Activated CD8-positive, alpha-beta memory T cell treated with anti-CD3 and anti-CD28 coated beads for 36 hours (primary cell): ENCODE results near the gene ATP10A. TPM values are rescaled to one million over a fixed set of nuclear protein-coding genes. Genes with fewer than 3 reads are reported as not detected.

Experiments
- CTCF ChIA-PET: fragments of 350-600 bp; sonication (Branson Sonifier 250); formaldehyde crosslinking; loops from one replicate; lab custom pipeline; 2021; ENCODE audit warnings: antibody characterized with exemption; lab: Charles Lee
- POLR2A ChIA-PET: fragments of 350-600 bp; sonication (Branson Sonifier 250); formaldehyde crosslinking; loops from one replicate; lab custom pipeline; 2021; ENCODE audit warnings: antibody characterized with exemption; lab: Charles Lee
- total RNA-seq, 2 experiments: library from RNA; stranded (reverse); gene quantifications; one replicate each; pipeline ENCODE4 v1.2.3, GENCODE V29; 2021

ATP10A gene, protein sequence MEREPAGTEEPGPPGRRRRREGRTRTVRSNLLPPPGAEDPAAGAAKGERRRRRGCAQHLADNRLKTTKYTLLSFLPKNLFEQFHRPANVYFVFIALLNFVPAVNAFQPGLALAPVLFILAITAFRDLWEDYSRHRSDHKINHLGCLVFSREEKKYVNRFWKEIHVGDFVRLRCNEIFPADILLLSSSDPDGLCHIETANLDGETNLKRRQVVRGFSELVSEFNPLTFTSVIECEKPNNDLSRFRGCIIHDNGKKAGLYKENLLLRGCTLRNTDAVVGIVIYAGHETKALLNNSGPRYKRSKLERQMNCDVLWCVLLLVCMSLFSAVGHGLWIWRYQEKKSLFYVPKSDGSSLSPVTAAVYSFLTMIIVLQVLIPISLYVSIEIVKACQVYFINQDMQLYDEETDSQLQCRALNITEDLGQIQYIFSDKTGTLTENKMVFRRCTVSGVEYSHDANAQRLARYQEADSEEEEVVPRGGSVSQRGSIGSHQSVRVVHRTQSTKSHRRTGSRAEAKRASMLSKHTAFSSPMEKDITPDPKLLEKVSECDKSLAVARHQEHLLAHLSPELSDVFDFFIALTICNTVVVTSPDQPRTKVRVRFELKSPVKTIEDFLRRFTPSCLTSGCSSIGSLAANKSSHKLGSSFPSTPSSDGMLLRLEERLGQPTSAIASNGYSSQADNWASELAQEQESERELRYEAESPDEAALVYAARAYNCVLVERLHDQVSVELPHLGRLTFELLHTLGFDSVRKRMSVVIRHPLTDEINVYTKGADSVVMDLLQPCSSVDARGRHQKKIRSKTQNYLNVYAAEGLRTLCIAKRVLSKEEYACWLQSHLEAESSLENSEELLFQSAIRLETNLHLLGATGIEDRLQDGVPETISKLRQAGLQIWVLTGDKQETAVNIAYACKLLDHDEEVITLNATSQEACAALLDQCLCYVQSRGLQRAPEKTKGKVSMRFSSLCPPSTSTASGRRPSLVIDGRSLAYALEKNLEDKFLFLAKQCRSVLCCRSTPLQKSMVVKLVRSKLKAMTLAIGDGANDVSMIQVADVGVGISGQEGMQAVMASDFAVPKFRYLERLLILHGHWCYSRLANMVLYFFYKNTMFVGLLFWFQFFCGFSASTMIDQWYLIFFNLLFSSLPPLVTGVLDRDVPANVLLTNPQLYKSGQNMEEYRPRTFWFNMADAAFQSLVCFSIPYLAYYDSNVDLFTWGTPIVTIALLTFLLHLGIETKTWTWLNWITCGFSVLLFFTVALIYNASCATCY (N-terminal part only)
- 10 to 100 TPM; 31.8 to 32.9 TPM for total RNA-seq

DNA sequence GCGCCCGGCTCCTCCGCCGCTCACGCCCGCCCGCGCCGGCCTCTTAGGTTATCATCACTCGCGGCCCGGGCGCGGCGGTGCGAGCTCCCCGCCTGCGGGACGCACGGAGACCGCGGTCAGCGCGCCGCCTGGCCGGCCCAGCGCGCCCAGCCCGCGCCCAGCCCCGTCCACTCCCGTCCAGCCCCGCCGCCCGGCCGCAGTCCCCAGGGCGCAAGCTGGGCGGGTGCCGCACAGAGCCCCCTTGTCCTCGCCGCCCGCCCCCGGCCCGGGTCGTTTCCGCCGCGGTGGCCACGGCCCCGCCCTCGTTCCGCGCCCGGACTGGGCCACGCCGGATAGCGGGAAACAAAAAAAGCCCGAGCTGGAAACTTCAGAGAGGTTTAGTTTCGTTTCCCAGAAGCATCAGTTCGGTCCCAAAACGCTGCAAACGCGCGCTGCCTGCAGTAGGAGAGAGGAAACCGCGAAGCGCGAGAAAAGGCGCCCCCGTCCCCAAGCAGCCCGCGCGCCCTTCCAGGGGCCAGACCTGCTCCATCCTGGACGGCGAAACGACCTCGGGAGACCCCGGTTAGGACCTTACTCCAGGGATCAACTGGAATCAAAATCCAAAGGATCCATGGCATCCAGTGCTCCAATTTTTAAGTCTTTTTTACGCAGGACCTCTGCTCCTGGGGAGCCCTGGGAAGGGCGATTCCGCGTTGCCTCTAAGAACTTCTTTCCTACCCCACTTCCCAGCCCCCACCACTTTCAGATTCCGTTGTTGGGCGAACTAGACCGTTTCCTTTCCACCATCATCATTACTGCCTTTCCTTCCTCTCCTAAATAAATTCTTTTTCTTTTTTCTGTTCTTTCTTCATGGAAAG is at the start of gene ATP10A:
TSS of gene ATP10A (minus strand) at position 217 of the 857 bp plus-strand sequence. CDS start 231 bp downstream, outside the sequence.
- CTCF ChIA-PET = no interaction called here
- POLR2A ChIA-PET = interaction anchor here (2.1 kb wide), 1 partner anchor 41 kb away, joined by 5 read pairs; no protein-coding TSS in a partner anchor

DNA sequence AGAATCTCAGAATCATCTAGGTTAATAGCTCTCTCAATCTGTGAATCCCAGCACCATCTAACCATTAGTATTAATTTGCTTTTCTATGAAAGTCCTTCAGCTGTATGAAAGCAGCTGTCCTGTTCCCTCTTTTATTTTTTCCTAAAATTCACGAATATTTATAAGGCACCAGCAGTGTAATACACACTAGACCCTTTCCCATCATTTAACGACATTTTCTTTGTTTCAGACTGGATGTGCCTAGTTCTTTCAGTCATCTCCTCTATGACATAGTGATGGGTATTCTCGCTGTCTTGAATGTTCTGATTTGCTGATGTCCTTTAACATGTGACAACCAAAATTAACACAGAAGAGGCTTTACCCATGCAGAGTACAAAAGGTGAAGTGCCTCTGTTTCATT is 48.9 kb upstream of the ATP10A start:
- POLR2A ChIA-PET = no interaction called here

DNA sequence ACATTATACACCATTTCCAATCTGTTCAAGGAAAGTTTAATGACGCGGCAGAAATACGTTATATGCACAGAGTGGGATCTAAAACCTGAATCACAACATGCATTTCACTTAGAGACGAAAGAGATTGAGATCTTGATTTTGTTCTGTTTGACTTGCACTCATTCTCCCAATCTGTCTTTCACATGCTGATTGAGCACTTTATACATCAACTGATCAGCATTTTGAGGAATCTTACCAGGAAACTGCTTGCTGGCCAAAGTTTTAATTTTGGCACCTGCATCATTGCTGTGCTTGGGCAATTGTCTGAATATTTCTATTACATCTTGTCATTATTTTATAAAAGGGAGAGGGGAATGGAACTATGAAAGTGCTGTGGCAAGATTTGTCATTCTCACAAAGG is 47.7 kb upstream of the ATP10A start:
- CTCF ChIA-PET = no interaction called here
- POLR2A ChIA-PET = no interaction called here

More for the DNA sequence above, 48.9 kb upstream of the ATP10A start:
- CTCF ChIA-PET = no interaction called here

DNA sequence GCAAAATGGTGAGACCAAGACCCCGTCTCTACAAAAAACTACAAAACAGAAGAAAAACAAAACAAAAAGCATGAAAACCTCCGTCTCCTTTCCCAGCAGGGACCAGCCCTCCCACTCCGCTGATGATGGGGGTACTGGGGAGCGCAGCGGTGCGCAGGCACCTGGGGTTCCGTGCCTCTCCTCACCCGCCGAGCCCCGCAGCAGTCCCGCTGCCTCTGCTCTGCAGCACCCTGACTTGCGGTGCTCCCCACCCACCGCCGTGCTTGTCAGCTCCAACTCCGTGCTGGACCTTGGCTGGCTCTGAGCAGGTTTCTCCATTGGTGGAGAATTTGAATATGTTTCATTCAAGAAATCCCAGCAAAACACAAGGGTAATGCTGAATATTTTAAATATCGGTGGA is 46.7 kb upstream of the ATP10A start:
- ChIA-PET CTCF (no interaction called here), POLR2A (no interaction called here)

DNA sequence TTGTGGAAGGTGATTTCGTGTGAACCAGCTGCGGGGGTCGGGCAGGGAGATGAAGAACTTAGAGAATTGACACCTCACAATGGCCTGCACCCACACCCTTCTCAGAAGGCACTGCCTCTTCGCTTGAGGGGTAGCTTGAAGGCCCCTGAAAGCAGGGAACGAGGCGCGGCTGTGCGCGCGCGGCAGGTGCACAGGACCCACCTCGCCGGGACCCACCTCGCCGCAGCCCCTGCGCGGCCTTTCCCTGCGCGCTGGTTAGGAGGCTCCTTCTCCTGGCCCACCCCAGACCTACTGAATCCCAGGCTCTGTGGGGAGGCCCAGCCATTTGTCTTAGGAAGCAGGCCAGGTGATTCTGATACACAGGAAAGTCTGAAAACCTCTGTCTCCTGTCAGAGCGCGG is 46.2 kb upstream of the ATP10A start:
- ChIA-PET CTCF (no interaction called here), POLR2A (no interaction called here)

DNA sequence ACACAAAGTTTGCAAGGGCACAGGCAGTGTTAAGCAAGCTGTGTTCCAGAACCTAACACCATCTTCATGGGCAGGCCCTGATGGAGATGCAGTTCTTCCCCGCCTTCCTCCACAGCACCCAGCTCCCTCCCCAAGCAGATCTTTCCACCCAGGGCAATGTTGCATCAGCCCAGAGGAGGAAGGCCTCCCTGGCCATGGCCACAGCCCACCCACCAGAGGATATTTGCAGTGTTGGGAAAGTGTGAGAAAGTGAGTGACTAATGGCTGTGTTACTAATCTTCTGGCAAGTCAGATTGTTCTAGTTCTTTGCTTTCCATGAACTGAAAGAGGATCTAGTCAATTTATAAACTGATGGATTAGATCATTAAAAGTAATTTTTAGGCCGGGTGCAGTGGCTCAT is 42.0 kb upstream of the ATP10A start:
- ChIA-PET CTCF (no interaction called here), POLR2A (interaction anchor here (1.6 kb wide), 1 partner anchor 43 kb away, joined by 5 read pairs; the partner anchor contains the start of gene ATP10A)

DNA sequence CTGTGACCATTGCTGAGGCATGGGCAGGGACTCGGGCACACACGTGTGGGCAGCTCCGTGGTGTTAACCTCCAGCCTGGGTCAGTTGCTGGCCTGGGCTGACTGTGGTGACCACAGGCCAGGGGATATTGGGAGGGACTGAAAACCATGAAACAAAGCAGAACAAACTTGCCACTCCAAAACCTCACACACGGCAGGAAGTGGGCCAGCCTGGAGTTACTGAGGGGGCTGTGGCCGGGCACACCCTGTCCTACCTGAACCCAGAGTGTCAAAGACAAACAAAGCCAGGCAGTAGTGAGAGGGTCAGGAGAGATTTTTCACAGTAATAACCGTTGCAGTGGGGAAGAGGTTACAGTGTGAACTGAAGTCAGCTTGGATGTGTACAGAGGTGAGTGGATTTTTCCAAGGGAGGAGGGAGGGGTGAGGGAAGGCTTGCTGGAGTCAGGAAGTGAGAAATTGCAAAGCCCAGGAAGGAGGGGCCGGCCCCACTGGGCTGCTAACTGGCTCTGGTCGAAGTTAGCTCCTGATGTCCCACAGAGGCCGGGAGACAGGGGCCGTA is 40.0 kb upstream of the ATP10A start:
- CTCF ChIA-PET = no interaction called here
- POLR2A ChIA-PET = no interaction called here

DNA sequence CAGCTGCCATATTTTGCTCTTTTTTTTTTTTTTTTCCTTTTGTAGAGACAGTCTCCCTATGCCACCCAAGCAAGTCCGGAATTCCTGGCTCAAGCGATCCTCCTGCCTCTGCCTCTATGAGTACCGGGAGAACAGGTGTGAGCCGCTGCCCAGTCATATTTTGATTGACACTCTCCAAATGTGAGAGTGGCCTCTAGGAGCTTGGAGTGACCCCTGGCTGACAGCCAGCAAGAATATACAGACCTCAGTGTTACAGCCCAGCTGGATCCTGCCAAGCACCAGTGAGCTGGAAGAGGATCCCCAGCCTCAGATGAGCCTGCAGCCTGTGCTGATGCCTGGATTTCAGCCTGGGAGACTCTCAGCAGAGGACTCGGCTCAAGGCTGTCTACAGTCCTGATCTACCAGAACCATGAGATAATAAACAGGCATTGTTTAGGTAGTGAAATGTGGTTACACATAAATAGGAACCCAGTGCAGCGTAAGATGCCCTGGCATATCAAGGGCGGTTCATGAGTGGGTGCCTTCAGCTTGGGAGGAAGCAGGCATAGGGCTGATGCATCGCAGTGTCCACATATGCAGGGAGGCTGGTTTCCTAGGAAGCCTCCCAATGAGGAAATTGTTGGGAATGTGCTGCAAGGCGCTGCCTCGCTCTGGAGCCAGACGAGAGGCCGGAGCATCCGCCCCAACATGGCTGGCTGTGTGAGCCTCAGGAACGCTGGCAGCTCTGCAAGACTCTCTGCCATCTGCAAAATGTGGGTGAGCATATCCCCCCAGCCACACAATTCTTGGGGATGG is 38.9 kb upstream of the ATP10A start:
- POLR2A ChIA-PET = no interaction called here
- CTCF ChIA-PET = no interaction called here

DNA sequence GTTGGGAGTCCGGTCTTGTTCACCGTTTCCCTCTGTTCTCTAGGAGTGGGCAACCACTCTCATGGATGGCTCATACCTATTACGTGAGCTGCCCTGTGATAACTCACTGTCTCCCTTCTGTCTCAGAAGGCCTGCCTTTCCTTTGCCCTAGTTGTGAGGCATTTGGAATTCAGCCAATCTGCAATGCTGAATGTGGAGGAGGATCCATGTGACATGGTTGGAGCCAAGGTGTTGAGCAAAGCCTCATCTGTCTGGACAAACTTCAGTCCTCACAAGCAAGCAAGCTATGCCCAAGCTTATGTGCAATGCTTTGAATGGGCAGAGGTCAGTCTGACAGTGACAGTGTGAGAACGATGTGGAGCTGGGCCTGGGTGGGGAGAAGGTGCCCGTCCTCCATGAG is 37.8 kb upstream of the ATP10A start:
- ChIA-PET POLR2A (no interaction called here), CTCF (no interaction called here)

DNA sequence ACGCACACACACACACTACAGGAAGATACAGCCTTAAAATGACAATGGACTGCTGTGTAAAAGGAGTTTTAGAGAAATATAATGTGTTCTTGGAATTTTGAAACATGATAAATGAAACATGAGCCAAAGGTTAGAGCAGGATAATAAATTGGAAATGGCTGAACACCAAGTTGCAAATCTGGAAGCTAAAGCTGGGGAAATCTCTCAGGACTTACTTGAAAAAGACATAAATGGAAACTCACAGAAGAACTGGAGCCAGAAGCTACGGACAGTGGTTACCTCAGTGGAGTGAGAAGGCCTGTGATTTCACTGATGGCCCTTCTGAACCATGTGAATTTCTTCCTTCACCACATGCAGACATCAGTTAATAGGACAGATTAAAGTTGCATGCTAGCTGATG is 37.3 kb upstream of the ATP10A start:
- CTCF ChIA-PET = no interaction called here

DNA sequence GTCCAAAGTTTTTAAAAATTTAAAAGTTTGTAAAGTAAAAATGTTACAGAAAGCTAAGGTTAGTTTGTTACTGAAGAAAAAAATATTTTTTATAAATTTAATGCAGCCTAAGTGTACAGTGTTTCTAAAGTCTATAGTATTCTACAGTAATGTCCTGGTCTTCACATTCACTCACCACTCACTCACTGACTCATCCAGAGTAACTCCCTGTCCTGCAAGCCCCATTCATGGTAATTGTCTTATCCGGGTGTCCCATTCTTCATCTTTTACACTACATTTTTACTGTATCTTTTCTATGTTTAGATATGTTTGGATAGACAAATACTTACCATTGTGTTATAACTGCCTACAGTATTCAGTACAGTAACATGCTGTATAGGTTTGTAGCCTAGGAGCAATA is 36.7 kb upstream of the ATP10A start:
- POLR2A ChIA-PET = no interaction called here
- CTCF ChIA-PET = no interaction called here

More for the DNA sequence above, 37.3 kb upstream of the ATP10A start:
- POLR2A ChIA-PET = no interaction called here

DNA sequence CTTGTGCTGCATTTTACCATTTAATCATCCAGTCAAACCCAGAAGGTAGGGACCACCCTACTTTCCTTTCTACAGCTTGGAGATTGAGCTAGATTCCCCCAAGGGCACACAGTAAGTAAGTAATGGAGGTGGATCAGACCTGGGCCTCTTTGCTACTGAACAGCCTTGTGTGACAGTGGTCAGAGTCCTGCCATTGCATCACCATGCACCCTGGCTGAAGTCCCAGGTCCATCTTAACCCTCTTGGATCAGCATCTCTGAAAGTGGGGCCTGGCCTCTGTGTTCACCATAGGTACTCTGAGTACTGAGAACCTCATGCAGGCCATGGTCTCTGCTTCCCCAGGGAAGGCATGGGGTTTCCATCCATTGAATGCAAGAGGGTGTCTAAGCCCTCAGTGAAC is 34.5 kb upstream of the ATP10A start:
- CTCF ChIA-PET = no interaction called here
- POLR2A ChIA-PET = no interaction called here

DNA sequence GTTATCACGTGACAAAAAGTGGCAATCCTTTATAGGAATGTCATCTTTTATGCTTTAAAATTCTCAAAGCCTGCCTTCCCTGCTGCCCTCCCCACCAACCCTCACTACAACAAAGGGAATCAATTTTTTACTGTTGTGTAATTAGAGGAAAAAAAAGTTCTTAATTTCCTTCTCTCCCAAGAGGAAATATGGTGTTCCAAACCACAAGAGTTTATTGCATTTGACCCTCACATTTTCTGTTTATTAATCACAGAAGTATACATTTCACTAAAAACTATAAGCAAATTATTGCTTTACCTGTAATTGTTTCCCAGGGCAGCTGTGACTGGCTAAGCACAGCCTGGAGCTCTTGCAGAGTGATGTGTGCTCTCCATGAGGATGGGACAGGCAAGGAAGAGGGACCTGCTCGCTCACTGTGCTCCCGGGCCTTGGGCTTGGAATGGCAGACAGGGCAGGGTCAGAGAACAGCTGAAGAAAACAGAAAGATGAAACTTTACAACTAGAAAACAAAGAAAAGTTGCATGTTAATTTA is 31.3 kb upstream of the ATP10A start:
- ChIA-PET POLR2A (no interaction called here), CTCF (no interaction called here)

DNA sequence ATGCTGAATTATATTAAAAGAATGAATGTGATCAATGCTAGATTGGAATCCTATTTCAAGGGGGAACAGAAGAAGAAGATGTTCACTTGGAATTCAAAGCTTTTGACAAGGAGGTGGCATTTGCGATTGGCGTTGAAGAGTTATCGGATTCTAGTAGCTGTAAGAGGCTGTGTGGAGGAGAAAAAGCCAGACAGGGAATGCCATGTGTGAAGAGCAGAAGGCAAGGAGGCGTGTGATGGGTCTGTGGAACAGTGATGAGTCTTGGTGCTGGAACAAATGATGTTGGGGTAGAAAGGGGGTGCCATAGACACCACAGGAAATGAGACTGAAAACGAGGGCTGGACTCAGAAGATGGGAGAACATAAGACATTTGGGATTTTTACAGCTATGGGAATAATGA is 30.5 kb upstream of the ATP10A start:
- POLR2A ChIA-PET = no interaction called here
- CTCF ChIA-PET = no interaction called here

DNA sequence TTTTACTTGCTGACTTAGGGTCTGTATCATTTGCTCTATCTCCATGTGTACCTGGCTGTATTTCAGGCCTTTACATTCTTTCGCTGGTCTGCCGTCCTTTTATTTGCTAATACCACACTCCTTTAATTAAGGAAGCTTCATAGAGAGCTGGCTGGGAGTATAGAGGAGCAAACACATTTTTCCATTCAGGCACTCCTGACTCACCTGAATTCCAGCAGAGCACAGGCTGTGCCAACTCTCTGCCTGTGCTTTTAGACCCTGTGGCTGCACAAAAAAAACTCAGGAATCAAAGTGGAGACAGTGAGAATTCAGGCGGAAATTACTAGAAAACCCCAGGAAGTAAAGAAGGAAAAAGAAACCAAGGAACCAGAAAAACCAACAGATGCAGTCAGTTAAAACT is 29.0 kb upstream of the ATP10A start:
- ChIA-PET CTCF (no interaction called here), POLR2A (no interaction called here)

DNA sequence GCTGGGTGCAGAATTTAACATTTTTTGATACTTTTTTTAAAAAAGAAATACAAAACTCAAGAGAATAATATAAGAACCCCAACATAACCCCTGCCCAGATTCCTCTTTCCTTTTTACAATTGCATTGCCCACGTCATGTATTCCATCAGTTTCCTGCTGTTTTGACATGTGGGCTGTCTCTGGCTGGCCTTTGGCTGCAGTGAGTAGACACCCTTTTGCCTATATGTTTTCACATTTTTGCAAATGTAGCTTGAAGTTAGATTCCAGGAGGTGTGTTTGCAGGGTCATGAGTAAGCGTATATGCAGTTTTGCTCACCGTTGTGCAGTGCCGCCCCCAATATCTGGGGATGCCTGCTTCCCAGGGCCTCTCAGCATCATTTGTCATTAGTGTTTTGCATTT is 28.0 kb upstream of the ATP10A start:
- POLR2A ChIA-PET = no interaction called here
- CTCF ChIA-PET = no interaction called here

DNA sequence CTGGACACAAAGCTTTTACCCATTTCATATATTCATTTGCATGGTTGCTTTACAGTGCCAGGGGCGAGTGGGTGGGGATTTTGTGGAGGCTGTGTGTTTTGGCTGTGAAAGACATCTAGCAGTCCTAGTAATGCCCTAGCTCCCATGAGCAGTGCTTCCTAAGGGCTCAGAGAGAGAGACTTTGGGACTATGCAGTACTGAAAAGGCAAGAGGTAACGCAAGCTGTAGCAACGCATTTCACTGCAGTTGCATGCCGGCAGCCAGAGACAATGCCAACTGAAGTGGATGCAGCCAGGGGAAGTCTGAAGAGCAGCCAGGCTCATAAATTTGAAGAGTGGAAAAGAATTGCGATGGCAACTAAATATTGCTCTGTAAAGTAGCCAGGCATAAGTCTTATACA is 27.4 kb upstream of the ATP10A start:
- ChIA-PET POLR2A (no interaction called here), CTCF (no interaction called here)

DNA sequence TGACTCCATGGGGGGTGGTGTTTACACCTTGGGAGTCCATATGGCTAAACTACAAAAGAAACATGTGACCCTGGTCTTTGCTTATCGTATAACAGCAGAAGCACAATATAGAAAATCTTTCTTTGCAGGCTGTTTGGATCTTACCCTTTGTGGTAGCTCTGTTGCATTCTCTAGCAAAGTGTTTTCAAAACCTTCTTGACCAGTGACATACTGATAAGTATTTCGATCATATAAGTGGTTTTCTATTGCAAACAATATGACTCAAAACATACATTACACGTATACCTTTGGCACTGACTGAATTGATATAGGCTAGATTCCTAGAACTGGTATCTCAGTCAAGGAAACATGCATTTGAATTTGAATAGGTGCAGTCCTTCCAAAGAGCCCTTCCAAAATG is 24.7 kb upstream of the ATP10A start:
- CTCF ChIA-PET = no interaction called here
- POLR2A ChIA-PET = no interaction called here
